ENCODE measurements around the gene UXS1. TPM values are rescaled to one million over a fixed set of nuclear protein-coding genes. Genes with fewer than 3 reads are reported as not detected.

Gene UXS1
- 35.4 and 43.5 TPM in 2 replicates for total RNA-seq

GRCh38 chr2:106193977-106194778, at the start of gene UXS1:
UXS1 (minus strand) TSS chr2:106194301; CDS start chr2:106194241, 60 bp downstream.

